Heart right ventricle (tissue), 16 donors: Measurements from ENCODE around the gene PSTPIP1. TPM values are rescaled to one million over a fixed set of nuclear protein-coding genes. Genes with fewer than 3 reads are reported as not detected.

Experiments
- ATAC-seq, 8 donors: fragments of 200-7000 bp; cut with Tn5 transposase; one replicate each; pipeline ENCODE4 v1.9.1; 2020; ENCODE audit warnings: mild to moderate bottlenecking in 8 of 8, moderate library complexity in 8 of 8, moderate number of reproducible peaks in 1 of 8
- DNase-seq, 2 donors: peaks; one replicate each; pipeline ENCODE4 v3.0.0-alpha.2; 2020
- H3K27ac ChIP-seq, 10 donors: fragments of 200-600 bp; sonication (generic) in 2 of 10; one replicate each; pipeline versions ENCODE4 v1.5.0 to v1.8.0; 2020 to 2022; ENCODE audit warnings: mild to moderate bottlenecking in 3 of 10
- H3K27me3 ChIP-seq, 7 donors: fragments of 200-600 bp; one replicate each; pipeline ENCODE4 v1.8.0; 2021 to 2022; ENCODE audit warnings: mild to moderate bottlenecking in 2 of 7
- H3K36me3 ChIP-seq, 9 donors: fragments of 200-600 bp; sonication (generic) in 1 of 9; one replicate each; pipeline versions ENCODE4 v1.5.0 to v1.8.0; 2020 to 2022; ENCODE audit warnings: mild to moderate bottlenecking in 2 of 9
- H3K4me1 ChIP-seq, 9 donors: fragments of 200-600 bp; sonication (generic) in 1 of 9; one replicate each; pipeline versions ENCODE4 v1.5.0 to v1.8.0; 2020 to 2022; ENCODE audit warnings: mild to moderate bottlenecking in 4 of 9
- H3K4me3 ChIP-seq, 10 donors: fragments of 200-600 bp; sonication (generic) in 2 of 10; one replicate each; pipeline versions ENCODE4 v1.5.0 to v1.8.0; 2020 to 2022; ENCODE audit warnings: mild to moderate bottlenecking in 7 of 10, moderate library complexity in 2 of 10
- H3K9me3 ChIP-seq, 11 donors: fragments of 200-600 bp in 10 of 11; sonication (generic) in 2 of 11; one replicate each; pipeline versions ENCODE4 v1.5.0 to v1.8.0; 2013 to 2022; ENCODE audit warnings: mild to moderate bottlenecking in 2 of 11, control low read depth in 1 of 11, moderate library complexity in 1 of 11
- CTCF ChIP-seq, 9 donors: fragments of 200-600 bp; sonication (generic) in 2 of 9; IDR thresholded peaks; one replicate each; pipeline versions ENCODE4 v1.5.0 to v1.8.0; 2021 to 2022; ENCODE audit warnings: antibody characterized with exemption in 9 of 9, mild to moderate bottlenecking in 5 of 9, moderate library complexity in 1 of 9
- WGBS, 2 donors: extraction: QIAGEN DNeasy Blood & Tissue Kit; methylation state at CpG; one replicate each; pipeline ENCODE4 v1.1.7; 2013; ENCODE audit warnings: inconsistent platforms in 1 of 2; 5-methylcytosine and 5-hydroxymethylcytosine counted together
- intact Hi-C, 10 donors: fragments of 100-400 bp; cut with DNase I; formaldehyde crosslinking; loops; one replicate each; pipeline versions ENCODE4 v1.11.1 to v1.14.2; 2022
- polyA plus RNA-seq, 2 donors: library from polyadenylated mRNA; stranded (reverse); fragments of 200-250 nt; gene quantifications; one replicate each; pipeline ENCODE4 v1.2.3, GENCODE V29; 2013
- total RNA-seq, 10 donors: library from RNA; stranded (reverse); fragmentation: NEBNext Ultra II Directional in 3 of 10; extraction: Animal tissue kit (Norgen Biotek cat#: 25700) in 3 of 10; gene quantifications; one replicate each; pipeline versions ENCODE4 v1.2.1 to v1.2.4, GENCODE V29; 2021 to 2023
- donor health status: Arrhythmogenic right ventricular cardiomyopathy.
- donor health status: ischemic (EF 13 %, LVEDD 7.1; RV severe dilation, severe dysfunction).
- donor health status: healthy with polysubstance abuse.
- donor health status: DM: no; HTN: yes; CAD: no.
- donor health status: DM: no; HTN: no; CAD: no.
- donor health status: ischemic (EF 25% LVEDD 6.9; RV normal size, moderate dysfunction).
- donor health status: ischemic (EF 25% LVEDD 5.7; RV mildly dilated, moderate dysfunction).
- donor health status: healthy.
- donor health status: DM: yes; HTN: yes; CAD: no.
- donor health status: Ischemic cardiomyopathy.
- donor health status: ischemic (EF 35%, LVEDD 5.7; RV mildly dilated, moderate dysfunction).
- donor health status: nonischemic (EF 11% LVEDD 7.7; RV severe dilation, severe dysfunction).
- donor health status: DM: yes; HTN: yes; CAD: no.
- donor health status: PGD.
- donor health status: ischemic (EF 29% LVEDD 5.4; RV normal size, mild dysfunction).
- donor health status: nonischemic (EF 23%, LVEDD 6.1; RV moderate dilation, normal function).

The PSTPIP1 gene
- total and polyA plus RNA-seq, 12 donors, result 1.3 to 10.4 (median 2.9) TPM; not detected in 1

- Histone ChIP-seq H3K4me3 (no peak overlapping the region), H3K27ac (no peak overlapping the region), H3K4me1 (peaks cover 0 to 68% (median 0%) of the 10 kb centered on the region in 9 donors), H3K36me3 (peaks cover 0 to 6% (median 0%) of the 10 kb centered on the region in 9 donors), H3K9me3 (no peaks in the 10 kb centered on the region), H3K27me3 (no peaks in the 10 kb centered on the region)
- no peak for DNase-seq
- TF ChIP-seq CTCF (IDR thresholded peaks at IDR 0.05), result no peak
- ATAC-seq, result peak in 2 of 8 donors; percentile 8 to 14
- WGBS, 2 donors, result 77 to 83% methylated on average over 14 of the region's 14 CpGs
- intact Hi-C loops, result no loop called here
Measured at GRCh38 chr15:77009646-77010311, 14.9 kb downstream of the PSTPIP1 start.

- H3K27me3 ChIP-seq, result no peaks in the 10 kb centered on the region
- WGBS, 2 donors, result 95 to 99% methylated on average over 4 of the region's 4 CpGs
- DNase-seq, result no peak
Measured at GRCh38 chr15:77010312-77010686, 15.4 kb downstream of the PSTPIP1 start.

GRCh38 chr15:77010857-77011256 is 15.9 kb downstream of the PSTPIP1 start:
- Histone ChIP-seq H3K9me3 (no peaks in the 10 kb centered on the region), H3K4me3 (no peak overlapping the region), H3K27ac (peak overlapping the region in 1 of 10 donors; percentile 10), H3K27me3 (no peaks in the 10 kb centered on the region), H3K36me3 (peaks cover 0 to 6% (median 0%) of the 10 kb centered on the region in 9 donors), H3K4me1 (peaks cover 0 to 68% (median 2%) of the 10 kb centered on the region in 9 donors)
- no peak for ATAC-seq
- intact Hi-C loops, result no loop called here
- WGBS, 2 donors, result 81 to 86% methylated on average over 4 of the region's 4 CpGs
- no peak for DNase-seq
- no peak for TF ChIP-seq CTCF (IDR thresholded peaks at IDR 0.05)

More at GRCh38 chr15:77010312-77010686, 15.4 kb downstream of the PSTPIP1 start:
- no peak for ATAC-seq
- TF ChIP-seq CTCF (IDR thresholded peaks at IDR 0.05), result no peak
- intact Hi-C loops, result no loop called here
- Histone ChIP-seq H3K36me3 (peaks cover 0 to 6% (median 0%) of the 10 kb centered on the region in 9 donors), H3K27ac (peak overlapping the region in 1 of 10 donors; percentile 10), H3K4me1 (peaks cover 0 to 68% (median 0%) of the 10 kb centered on the region in 9 donors), H3K4me3 (no peak overlapping the region), H3K9me3 (no peaks in the 10 kb centered on the region)

- H3K4me1 ChIP-seq, result peaks cover 0 to 73% (median 9%) of the 10 kb centered on the region in 9 donors
- no peaks in the 10 kb centered on the region for H3K9me3 ChIP-seq
- peaks cover 0 to 6% (median 0%) of the 10 kb centered on the region in 9 donors for H3K36me3 ChIP-seq
- no peaks in the 10 kb centered on the region for H3K27me3 ChIP-seq
- no peak for TF ChIP-seq CTCF (IDR thresholded peaks at IDR 0.05)
- no peak overlapping the region for H3K4me3 ChIP-seq
- intact Hi-C loops, result no loop called here
- peak overlapping the region in 1 of 10 donors; percentile 85 for H3K27ac ChIP-seq
- WGBS, 2 donors, result 93 to 96% methylated on average over 3 of the region's 3 CpGs
- DNase-seq (no peak), ATAC-seq (no peak)
Measured at GRCh38 chr15:77012117-77012712, 17.3 kb downstream of the PSTPIP1 start.
